ENCODE measurements around the gene MAP6. TPM values are rescaled to one million over a fixed set of nuclear protein-coding genes. Genes with fewer than 3 reads are reported as not detected.

Gene MAP6
- total and polyA plus RNA-seq, 9 of the 15 experiments (the other 6 are each of a cell fraction or from before 2014, with no cell fraction given), result not detected

DNA sequence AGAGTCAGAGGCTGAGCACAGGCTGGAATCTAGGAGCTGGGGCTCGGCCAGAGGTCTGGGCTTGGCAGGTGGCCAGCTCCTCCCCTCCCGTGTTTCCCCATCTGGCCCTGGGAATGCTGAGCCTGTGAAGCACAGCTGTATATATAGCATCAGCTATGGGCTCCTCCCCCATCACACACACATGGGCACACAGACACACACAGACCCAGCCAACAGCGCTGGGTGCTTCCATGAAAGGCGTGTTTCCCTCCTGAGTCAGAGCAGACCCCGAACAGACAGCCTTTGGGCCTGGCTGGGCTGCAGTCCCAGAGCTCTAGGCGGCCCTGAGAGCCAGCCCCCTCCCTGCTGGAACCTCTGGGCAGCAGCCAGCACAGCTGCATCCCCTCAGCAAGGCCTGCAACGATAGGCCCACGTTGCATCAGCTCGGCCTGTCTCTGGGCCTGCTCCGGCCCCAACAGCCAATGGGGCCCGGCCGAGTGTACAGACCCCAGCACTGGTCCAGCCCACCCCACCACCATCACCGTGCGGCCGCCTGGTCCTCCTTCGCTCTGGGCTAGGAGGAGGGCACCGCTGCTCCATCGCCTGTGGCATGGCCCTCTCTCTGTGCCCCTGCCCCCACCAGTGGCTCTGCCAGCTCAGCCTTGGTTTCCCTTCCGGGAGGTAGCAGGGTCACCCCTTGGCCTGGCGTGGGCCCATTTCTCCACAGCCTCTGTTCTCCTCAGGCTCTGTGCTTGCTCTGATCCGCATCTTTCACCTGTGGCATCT lies 114.4 kb downstream of the MAP6 start (continued):
- TF ChIP-seq, protein P1, sequence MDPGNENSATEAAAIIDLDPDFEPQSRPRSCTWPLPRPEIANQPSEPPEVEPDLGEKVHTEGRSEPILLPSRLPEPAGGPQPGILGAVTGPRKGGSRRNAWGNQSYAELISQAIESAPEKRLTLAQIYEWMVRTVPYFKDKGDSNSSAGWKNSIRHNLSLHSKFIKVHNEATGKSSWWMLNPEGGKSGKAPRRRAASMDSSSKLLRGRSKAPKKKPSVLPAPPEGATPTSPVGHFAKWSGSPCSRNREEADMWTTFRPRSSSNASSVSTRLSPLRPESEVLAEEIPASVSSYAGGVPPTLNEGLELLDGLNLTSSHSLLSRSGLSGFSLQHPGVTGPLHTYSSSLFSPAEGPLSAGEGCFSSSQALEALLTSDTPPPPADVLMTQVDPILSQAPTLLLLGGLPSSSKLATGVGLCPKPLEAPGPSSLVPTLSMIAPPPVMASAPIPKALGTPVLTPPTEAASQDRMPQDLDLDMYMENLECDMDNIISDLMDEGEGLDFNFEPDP (CRISPR knock-in tag; IDR thresholded peaks at IDR 0.05), result no peak
- TF ChIP-seq, protein P2, sequence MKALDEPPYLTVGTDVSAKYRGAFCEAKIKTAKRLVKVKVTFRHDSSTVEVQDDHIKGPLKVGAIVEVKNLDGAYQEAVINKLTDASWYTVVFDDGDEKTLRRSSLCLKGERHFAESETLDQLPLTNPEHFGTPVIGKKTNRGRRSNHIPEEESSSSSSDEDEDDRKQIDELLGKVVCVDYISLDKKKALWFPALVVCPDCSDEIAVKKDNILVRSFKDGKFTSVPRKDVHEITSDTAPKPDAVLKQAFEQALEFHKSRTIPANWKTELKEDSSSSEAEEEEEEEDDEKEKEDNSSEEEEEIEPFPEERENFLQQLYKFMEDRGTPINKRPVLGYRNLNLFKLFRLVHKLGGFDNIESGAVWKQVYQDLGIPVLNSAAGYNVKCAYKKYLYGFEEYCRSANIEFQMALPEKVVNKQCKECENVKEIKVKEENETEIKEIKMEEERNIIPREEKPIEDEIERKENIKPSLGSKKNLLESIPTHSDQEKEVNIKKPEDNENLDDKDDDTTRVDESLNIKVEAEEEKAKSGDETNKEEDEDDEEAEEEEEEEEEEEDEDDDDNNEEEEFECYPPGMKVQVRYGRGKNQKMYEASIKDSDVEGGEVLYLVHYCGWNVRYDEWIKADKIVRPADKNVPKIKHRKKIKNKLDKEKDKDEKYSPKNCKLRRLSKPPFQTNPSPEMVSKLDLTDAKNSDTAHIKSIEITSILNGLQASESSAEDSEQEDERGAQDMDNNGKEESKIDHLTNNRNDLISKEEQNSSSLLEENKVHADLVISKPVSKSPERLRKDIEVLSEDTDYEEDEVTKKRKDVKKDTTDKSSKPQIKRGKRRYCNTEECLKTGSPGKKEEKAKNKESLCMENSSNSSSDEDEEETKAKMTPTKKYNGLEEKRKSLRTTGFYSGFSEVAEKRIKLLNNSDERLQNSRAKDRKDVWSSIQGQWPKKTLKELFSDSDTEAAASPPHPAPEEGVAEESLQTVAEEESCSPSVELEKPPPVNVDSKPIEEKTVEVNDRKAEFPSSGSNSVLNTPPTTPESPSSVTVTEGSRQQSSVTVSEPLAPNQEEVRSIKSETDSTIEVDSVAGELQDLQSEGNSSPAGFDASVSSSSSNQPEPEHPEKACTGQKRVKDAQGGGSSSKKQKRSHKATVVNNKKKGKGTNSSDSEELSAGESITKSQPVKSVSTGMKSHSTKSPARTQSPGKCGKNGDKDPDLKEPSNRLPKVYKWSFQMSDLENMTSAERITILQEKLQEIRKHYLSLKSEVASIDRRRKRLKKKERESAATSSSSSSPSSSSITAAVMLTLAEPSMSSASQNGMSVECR (CRISPR knock-in tag; IDR thresholded peaks at IDR 0.05), result no peak
- TF ChIP-seq RB1 (IDR thresholded peaks at IDR 0.05; ENCODE audit: low read depth) (no peak), CEBPB (tag; IDR thresholded peaks at IDR 0.05) (peak; percentile 43; the same call in 1 of the 2 replicates), SAP30 (IDR thresholded peaks at IDR 0.05; ENCODE audit: borderline replicate concordance, insufficient read depth, low read depth, low read length, poor library complexity, severe bottlenecking) (no peak), STAG1 (CRISPR knock-in tag; IDR thresholded peaks at IDR 0.05; ENCODE audit: borderline replicate concordance) (no peak), ZNF263 (CRISPR knock-in tag; IDR thresholded peaks at IDR 0.05; ENCODE audit: borderline replicate concordance) (no peak), ZZZ3 (IDR thresholded peaks at IDR 0.05) (no peak), SRSF3 (IDR thresholded peaks at IDR 0.05; ENCODE audit: insufficient read depth, low read length) (no peak), SRSF9 (IDR thresholded peaks at IDR 0.05; ENCODE audit: borderline replicate concordance, low read depth, low read length) (no peak), JUN (IDR thresholded peaks at IDR 0.05; ENCODE audit: borderline replicate concordance, low read depth, low read length) (no peak), JUN (CRISPR knock-in tag; IDR thresholded peaks at IDR 0.05; ENCODE audit: borderline replicate concordance) (no peak), BHLHE40 (IDR thresholded peaks at IDR 0.05; ENCODE audit: low read length) (0 out of 2 replicates have a peak, but pooled peaks have one; percentile 21), PYGO2 (tag; IDR thresholded peaks at IDR 0.05) (no peak), KAT7 (CRISPR knock-in tag; IDR thresholded peaks at IDR 0.05; ENCODE audit: borderline replicate concordance) (no peak), FOXJ2 (tag; IDR thresholded peaks at IDR 0.05) (no peak), CBFA2T2 (conservative IDR thresholded peaks at IDR 0.05) (no peak; the same call in 1 of the 2 replicates)
- TF ChIP-seq, protein P3, sequence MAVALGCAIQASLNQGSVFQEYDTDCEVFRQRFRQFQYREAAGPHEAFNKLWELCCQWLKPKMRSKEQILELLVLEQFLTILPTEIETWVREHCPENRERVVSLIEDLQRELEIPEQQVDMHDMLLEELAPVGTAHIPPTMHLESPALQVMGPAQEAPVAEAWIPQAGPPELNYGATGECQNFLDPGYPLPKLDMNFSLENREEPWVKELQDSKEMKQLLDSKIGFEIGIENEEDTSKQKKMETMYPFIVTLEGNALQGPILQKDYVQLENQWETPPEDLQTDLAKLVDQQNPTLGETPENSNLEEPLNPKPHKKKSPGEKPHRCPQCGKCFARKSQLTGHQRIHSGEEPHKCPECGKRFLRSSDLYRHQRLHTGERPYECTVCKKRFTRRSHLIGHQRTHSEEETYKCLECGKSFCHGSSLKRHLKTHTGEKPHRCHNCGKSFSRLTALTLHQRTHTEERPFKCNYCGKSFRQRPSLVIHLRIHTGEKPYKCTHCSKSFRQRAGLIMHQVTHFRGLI (CRISPR knock-in tag; IDR thresholded peaks at IDR 0.05), result no peak
- TF ChIP-seq, protein P4, sequence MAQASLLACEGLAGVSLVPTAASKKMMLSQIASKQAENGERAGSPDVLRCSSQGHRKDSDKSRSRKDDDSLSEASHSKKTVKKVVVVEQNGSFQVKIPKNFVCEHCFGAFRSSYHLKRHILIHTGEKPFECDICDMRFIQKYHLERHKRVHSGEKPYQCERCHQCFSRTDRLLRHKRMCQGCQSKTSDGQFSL (CRISPR knock-in tag; IDR thresholded peaks at IDR 0.05), result no peak
- TF ChIP-seq, protein P4 (tag; IDR thresholded peaks at IDR 0.05), result no peak

All from K562 (cell line).